Epithelial cell of proximal tubule (primary cell): Measurements from ENCODE around the gene GDF3. TPM values are rescaled to one million over a fixed set of nuclear protein-coding genes. Genes with fewer than 3 reads are reported as not detected.
"Not testable (repeated sequence)": the region's sequence is repeated elsewhere in the genome, so short reads cannot be mapped to it uniquely, and the experiment has no call there.

Experiments used
- DNase-seq: peaks from one replicate; pipeline ENCODE4 v3.0.0-alpha.2; 2011; ENCODE audit warnings: low read depth
- H3K4me3 ChIP-seq: 2 replicates; pipeline ENCODE4 v1.5.1; 2011; ENCODE audit warnings: low read depth, mild to moderate bottlenecking, low read length
- total RNA-seq: library from RNA; depleted of rRNA; stranded (reverse); fragments of >200 nt; gene quantifications from 2 replicates; pipeline ENCODE4 v1.2.3, GENCODE V29; 2015
- TF ChIP-seq, protein P1 (sequence below): conservative IDR thresholded peaks from 2 replicates; pipeline ENCODE4 v1.5.1; 2012; ENCODE audit warnings: low read depth, mild to moderate bottlenecking, low read length

GDF3 gene
- not detected in 2 replicates for total RNA-seq

DNA sequence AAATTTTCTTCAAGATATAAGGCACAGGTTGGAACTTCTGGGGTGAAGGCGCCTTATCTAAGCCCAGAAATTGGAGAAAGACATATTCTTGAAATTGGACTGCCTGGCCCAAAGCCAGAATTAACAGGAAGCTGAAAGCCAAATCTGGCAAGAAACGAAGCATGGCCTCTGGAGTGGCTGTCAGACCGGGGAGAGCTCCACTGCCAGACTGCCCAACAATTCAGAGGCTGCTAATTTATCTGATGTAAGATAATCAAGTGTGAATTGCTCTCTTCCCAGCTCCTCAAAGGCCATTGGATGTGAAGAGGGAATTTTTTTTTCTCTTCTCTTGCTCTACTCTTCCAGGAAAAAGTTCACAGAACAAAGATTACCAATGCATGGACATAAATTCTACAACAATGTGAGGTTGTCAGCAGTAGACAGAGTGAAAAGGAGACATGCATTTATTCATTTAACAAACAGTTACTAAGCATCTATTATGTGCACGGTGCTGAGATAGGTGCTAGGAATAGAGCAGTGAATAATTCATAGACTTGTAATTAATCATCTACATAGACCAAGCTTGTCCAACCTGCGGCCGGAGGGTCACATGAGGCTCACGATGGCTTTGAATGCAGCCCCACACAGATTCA is at the start of gene GDF3:
GDF3 (minus strand) TSS at position 210 of the 632 bp plus-strand sequence; CDS start at position 163, 47 bp downstream.
- H3K4me3 ChIP-seq, result no peak within 1 kb of the TSS
- DNase-seq, result no peak
- TF ChIP-seq, protein P1, sequence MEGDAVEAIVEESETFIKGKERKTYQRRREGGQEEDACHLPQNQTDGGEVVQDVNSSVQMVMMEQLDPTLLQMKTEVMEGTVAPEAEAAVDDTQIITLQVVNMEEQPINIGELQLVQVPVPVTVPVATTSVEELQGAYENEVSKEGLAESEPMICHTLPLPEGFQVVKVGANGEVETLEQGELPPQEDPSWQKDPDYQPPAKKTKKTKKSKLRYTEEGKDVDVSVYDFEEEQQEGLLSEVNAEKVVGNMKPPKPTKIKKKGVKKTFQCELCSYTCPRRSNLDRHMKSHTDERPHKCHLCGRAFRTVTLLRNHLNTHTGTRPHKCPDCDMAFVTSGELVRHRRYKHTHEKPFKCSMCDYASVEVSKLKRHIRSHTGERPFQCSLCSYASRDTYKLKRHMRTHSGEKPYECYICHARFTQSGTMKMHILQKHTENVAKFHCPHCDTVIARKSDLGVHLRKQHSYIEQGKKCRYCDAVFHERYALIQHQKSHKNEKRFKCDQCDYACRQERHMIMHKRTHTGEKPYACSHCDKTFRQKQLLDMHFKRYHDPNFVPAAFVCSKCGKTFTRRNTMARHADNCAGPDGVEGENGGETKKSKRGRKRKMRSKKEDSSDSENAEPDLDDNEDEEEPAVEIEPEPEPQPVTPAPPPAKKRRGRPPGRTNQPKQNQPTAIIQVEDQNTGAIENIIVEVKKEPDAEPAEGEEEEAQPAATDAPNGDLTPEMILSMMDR, result no peak

DNA sequence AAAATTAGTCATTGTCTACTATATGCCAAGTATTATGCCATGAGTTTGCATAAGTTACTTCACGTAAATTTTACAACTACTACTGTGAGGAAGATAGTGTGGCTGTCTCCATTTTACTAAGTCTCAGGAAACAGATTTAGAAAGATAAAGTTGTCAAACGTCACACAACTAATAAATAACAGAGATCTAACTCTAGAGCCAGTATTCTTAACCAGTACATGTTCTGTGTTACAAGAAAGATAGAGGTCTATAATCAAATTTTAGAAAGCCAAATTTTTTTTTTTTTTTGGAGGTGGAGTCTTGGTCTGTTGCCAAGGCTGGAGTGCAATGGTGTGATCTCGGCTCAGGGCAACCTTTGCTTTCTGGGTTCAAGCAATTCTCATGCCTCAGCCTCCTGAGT is 37.4 kb upstream of the GDF3 start:
- no peak for DNase-seq
- no peak overlapping the region for H3K4me3 ChIP-seq
- TF ChIP-seq, protein P1, result no peak

DNA sequence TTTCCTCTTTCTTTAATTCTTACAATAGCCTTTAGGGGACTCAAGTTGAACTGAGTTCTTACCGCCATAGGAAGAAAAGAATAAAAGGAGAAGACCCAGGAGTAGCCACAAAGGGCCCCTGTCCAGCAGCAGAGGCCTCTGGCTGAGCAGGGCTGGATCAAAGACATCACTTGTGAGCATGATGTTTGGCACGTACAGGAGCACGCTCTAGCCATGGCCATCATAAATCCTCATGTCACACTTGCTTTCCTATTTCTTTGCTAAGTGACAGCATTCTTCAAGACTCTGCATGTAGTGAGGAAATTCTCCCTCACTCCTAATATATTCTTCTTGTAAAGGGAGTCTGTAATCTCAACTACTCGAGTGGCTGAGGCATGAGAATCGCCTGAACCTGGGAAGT is 35.9 kb upstream of the GDF3 start:
- no peak for DNase-seq
- TF ChIP-seq, protein P1, result no peak
- H3K4me3 ChIP-seq, result no peak overlapping the region

DNA sequence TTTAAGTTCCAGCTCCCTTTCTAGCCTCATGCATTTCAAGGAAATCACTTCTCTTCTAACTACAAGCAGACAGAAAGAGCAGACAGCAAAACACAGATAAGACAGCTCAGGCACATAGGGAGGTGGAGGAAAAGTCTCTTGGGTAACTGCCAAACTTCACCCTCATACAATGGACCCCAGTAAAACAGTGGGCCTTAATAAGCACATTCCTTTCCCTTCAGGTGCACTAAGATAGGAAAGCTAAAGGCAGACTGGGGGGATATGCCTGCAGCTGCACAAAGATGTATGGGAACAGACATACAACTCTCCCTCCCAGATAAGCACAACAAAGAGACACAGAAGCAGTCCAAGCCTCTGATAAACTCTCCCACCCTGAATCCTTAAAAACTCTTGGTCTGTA is 35.4 kb upstream of the GDF3 start:
- not testable (repeated sequence) for H3K4me3 ChIP-seq, DNase-seq

DNA sequence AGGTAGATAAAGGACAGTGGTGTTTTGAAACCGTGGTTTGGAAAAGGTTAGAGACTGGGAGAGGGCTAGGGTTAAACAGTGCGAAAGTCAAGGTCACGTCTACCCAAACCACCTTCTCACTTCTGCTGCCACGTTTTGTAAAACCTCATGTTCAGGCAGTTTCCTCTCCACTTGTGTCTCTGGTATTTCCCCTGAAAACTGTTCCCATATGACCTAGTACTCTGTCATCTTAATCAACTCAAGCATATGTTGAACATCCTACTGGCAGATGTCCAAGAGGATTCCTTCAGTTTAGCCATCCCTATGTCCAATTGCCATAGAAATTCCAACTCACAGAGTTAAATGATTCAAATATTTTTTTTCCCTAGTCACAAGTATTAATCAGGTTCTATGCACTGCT is 34.2 kb upstream of the GDF3 start:
- H3K4me3 ChIP-seq, result no peak overlapping the region
- TF ChIP-seq, protein P1, result no peak
- no peak for DNase-seq

DNA sequence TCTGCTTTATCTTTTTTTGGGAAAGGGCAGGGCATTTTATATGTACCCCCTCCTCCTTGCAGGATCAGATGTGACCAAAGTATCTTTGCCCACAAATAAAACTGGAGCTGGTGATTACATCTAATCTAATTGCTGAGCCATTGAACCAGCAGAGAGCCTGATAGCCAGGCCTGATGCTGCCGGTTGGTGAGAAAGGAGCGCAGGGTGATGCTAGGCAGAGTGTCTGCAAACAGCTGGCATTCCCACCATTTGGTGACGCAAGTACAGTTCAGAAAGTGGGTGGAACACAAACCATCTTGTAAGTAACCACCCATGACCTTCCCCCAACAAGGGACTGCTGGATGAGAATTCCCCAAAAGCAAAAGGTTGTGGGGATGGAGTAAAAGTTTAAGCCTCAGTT is 28.4 kb upstream of the GDF3 start:
- H3K4me3 ChIP-seq, result no peak overlapping the region
- DNase-seq, result no peak
- TF ChIP-seq, protein P1, result no peak

DNA sequence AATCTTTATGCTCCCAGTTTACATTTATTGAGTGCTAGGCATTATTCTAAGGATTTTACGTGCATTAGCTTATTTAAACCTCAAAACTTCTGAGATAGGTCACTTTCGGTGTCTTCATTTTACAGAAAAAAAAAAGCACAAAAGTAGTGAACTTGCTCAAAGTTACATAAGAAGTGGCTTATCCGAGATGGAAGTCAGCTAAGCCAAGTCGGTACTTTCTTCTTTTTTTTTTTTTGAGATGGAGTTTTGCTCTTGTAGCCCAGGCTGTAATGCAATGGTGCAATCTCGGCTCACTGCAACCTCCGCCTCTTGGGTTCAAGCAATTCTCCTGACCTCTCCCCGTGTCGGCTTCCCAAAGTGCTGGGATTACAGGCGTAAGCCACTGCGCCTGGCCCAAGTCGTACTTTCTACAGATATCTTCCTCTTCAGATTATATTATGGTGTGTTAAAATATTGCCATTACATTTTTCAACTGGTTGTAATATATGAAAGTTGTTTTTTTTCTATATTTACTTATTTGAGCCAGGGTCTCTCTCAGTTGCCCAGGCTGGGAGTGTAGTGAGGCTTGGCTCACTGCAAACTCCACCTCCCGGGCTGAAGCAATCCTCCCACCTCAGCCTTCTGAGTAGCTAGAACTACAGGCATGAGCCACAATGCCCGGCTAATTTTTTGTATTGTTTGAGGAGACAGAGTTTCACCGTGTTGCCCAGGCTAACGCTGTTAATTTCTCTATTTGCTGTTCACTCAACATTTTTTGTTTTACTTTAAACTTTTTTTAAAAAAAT is 24.6 kb upstream of the GDF3 start:
- TF ChIP-seq, protein P1, result no peak
- DNase-seq, result no peak

More for the DNA sequence above, 24.6 kb upstream of the GDF3 start:
- H3K4me3 ChIP-seq, result no peak overlapping the region
